Esophagus squamous epithelium (tissue), 4 donors: ENCODE measurements around the gene SRP54.

ENCODE experiments used
- CTCF ChIP-seq, 6 experiments: fragments of 450-650 bp in 4 of 6; fragments of 200-600 bp in 2 of 6; sonication (generic) in 2 of 6; IDR thresholded peaks; one replicate each; pipeline ENCODE4 v1.5.1; 2016 to 2019; ENCODE audit warnings: antibody characterized with exemption in 6 of 6, mild to moderate bottlenecking in 4 of 6, moderate library complexity in 4 of 6
- POLR2A ChIP-seq, 4 donors: fragments of 450-650 bp; IDR thresholded peaks; one replicate each; pipeline ENCODE4 v1.6.1; 2017; ENCODE audit warnings: antibody characterized with exemption in 4 of 4, mild to moderate bottlenecking in 4 of 4, moderate library complexity in 3 of 4

- TF ChIP-seq CTCF (IDR thresholded peaks at IDR 0.05), result no peak
- no peak for TF ChIP-seq POLR2A (IDR thresholded peaks at IDR 0.05)
Measured at GRCh38 chr14:34994668-34995067, 11.9 kb downstream of the SRP54 start.
